Stimulated activated CD4-positive, alpha-beta T cell treated with anti-CD3 and anti-CD28 coated beads, Interleukin-2, amount 100 ng/mL, for 48 hours (primary cell): ENCODE results near the gene LONP2.
"Not testable (repeated sequence)": the region's sequence is repeated elsewhere in the genome, so short reads cannot be mapped to it uniquely, and the experiment has no call there.

Source experiments
- DNase-seq, 2 donors: peaks; one replicate each; pipeline ENCODE4 v3.0.0-alpha.2; 2020

Gene LONP2

GRCh38 chr16:48235556-48236136 lies 8.5 kb upstream of the LONP2 start:
- no peak for DNase-seq

DNA sequence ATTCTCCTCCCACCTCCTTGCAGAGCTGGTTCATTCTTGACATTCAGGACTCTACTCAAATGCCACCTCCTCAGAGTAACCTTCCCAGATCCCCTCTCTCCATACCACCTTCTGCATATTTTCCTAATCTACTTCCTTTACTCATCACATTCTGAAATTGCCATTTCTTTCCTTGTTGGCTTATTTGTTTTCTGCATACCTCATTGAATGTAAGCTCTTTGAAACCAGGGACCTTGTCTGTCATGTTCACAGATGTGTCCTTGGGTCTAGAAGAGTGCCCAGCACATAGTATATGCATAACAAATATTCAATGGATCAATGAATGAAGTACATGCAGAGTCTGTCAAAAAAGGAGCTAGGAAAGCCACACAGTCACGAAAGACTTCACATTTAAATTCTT lies 7.8 kb upstream of the LONP2 start:
- no peak for DNase-seq

GRCh38 chr16:48240147-48240546 lies 4.0 kb upstream of the LONP2 start:
- not testable (repeated sequence) for DNase-seq

- no peak for DNase-seq
These were observed 729 bp downstream of the LONP2 start for GRCh38 chr16:48244863-48245195.

GRCh38 chr16:48246066-48246465 lies 2.0 kb downstream of the LONP2 start:
- no peak for DNase-seq

- DNase-seq: no peak
These were observed 3.2 kb downstream of the LONP2 start, which contains the start of gene ABCC11 for GRCh38 chr16:48247311-48247710. Gene ABCC11, minus strand, starts transcription at chr16:48247539. Its CDS starts 15,618 bp downstream, at chr16:48231921.

GRCh38 chr16:48250520-48251278 lies 6.6 kb downstream of the LONP2 start:
- no peak for DNase-seq

DNA sequence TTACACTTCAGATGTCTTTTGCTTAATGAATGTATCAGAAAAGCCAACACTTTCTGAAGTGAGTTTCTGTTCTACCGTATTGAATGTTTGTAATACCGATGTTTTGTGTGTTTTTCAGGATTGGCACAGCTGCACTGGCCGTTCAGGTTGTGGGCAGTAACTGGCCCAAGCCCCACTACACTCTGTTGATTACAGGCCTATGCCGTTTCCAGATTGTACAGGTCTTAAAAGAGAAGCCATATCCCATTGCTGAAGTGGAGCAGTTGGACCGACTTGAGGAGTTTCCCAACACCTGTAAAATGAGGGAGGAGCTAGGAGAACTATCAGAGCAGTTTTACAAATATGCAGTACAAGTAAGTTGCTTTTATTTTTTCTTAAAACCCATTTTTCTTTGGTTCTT lies 7.9 kb downstream of the LONP2 start:
- no peak for DNase-seq

DNA sequence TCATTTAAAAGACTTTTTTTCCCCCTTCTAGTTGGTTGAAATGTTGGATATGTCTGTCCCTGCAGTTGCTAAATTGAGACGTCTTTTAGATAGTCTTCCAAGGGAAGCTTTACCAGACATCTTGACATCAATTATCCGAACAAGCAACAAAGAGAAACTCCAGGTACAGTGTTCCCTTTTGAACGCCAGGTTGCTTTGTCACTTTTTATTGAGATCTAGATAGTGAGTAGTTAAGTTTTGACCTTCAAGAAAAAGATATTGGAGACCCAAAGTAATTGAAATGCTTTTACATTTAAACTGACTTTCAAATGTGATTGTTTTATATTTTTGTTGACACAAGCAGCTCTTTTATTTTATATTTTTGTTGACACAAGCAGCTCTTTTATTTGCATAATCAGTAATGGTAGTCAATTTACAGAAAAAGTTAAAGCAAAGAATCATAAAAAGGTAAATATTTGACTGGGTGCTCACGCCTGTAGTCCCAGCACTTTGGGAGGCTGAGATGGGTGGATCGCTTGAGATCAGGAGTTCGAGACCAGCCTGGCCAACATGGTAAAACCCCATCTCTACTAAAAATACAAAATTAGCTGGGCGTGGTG lies 12.6 kb downstream of the LONP2 start:
- DNase-seq: no peak

DNA sequence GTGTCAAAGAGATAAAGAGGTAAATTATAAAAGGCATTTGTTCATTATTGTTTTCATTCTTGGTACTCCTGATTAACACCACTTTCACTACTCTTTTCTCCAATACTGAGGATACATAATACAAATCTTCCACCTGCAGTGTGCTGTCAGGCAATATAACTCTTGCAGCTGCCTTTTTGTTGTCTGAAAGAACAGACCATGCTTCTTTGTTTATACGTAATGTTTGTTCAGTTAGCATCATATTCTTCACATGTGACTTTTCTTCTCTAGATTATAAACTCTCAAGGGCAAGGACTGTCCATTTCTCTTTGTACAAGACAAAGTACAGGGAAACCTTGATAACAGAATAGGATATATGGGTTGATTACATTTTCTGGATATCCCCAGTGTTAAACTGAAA lies 17.5 kb downstream of the LONP2 start:
- no peak for DNase-seq

- no peak for DNase-seq
These were observed 18.5 kb downstream of the LONP2 start for GRCh38 chr16:48262631-48263030.

GRCh38 chr16:48269011-48269410 lies 24.9 kb downstream of the LONP2 start:
- no peak for DNase-seq

GRCh38 chr16:48271728-48272127 lies 27.6 kb downstream of the LONP2 start:
- no peak for DNase-seq

- DNase-seq: no peak
These were observed 28.8 kb downstream of the LONP2 start for GRCh38 chr16:48272837-48273421.

- no peak for DNase-seq
These were observed 30.4 kb downstream of the LONP2 start for GRCh38 chr16:48274476-48274875.

DNA sequence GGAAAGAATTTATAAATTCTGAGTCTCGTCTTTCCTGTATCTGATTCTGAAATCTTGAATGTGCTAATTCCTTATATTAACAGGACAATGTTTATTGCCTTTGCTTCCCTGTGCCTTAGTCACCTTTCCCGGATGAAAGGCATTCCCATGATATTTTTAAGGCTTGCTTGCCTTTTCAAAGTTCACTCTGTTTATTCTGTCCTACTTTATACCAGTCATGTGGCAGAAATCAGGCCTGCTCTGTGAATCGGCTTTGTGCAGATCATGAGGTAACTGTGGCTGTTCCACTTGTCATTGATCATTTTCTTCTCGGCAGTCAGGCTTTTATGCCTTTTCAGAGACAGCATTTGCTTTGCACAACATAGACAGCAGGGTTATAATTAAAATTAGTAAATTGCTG lies 32.0 kb downstream of the LONP2 start:
- no peak for DNase-seq

- DNase-seq: no peak
These were observed 33.1 kb downstream of the LONP2 start for GRCh38 chr16:48277158-48277557.

- no peak for DNase-seq
These were observed 35.1 kb downstream of the LONP2 start for GRCh38 chr16:48279199-48279598.

GRCh38 chr16:48280546-48280945 lies 36.4 kb downstream of the LONP2 start:
- no peak for DNase-seq

DNA sequence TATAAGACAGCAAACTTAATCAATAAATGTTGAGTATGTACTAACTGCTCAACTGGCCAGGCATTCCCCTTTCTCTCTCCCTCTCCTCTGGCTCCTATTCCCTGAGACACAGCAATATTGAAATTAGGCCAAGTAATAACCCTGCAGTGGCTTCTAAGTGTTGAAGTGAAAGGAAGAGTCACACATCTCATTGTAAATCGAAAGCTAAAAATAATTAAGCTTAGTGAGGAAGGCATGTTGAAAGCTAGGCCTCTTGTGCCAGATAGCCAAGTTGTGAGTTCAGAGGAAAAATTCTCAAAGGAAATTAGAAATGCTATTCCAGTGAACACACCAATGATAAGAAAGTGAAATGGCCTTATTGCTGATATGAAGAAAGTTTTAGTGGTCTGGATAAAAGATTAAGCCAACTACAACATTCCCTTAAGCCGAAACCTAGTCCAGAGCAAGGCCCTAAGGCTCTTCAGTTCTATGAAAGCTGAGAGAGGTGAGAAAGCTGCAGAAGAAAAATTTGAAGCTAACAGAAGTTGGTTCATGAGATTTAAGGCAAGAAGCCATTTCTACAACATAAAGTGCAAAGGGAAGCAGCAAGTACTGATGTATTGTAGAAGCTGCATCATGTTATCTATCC lies 38.6 kb downstream of the LONP2 start:
- DNase-seq: no peak

GRCh38 chr16:48284772-48285409 lies 40.8 kb downstream of the LONP2 start:
- DNase-seq: no peak

GRCh38 chr16:48287239-48287638 lies 43.1 kb downstream of the LONP2 start:
- no peak for DNase-seq

DNA sequence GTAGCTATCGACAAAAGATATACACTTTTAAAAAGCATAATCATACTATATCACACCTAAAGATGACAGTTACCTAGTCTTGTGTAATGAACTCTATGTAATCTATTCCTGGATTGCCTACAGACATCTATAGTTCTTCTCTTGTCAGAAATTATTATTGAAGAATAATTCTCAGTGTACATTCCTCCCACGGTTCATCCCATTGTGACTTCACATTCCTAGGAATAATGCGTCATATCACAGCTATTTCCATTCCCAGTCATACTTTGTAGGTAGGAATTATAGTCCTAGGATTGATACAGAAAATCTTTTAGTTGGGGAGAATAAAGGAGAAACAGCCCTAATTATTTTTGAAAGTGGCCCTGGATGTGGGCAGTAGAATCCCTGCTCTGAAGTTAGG lies 47.2 kb downstream of the LONP2 start:
- no peak for DNase-seq
